SK-N-MC (cell line): Measurements from ENCODE around the gene TCOF1.

Experiments used
- EZH2 ChIP-seq: fragments of 200-600 bp; sonication (generic); IDR thresholded peaks from one replicate; pipeline ENCODE4 v1.6.1; 2017; ENCODE audit warnings: antibody characterized with exemption
- POLR2AphosphoS5 ChIP-seq: IDR thresholded peaks from 2 replicates; pipeline ENCODE4 v1.6.1; 2012; ENCODE audit warnings: mild to moderate bottlenecking, low read depth, low read length, borderline replicate concordance

DNA sequence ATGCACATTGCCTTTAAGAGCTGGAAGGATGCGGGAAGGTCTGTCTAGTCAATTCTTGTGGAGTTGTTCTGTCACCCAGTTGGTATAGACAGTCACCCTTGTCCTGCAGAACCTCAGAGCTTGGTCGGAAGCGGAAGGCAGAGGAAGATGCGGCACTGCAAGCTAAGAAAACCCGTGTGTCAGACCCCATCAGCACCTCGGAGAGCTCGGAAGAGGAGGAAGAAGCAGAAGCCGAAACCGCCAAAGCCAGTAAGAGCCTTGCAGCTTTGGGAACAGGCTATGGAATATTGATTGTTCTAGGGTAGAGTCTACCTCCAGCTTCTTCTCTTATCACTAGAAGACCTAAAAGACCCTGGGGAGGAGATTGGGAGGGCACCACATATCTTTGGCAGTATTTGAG is 6.5 kb downstream of the TCOF1 start:
- no peak for TF ChIP-seq EZH2
- no peak for TF ChIP-seq POLR2AphosphoS5
